ENCODE measurements around the gene HDAC4. TPM values are rescaled to one million over a fixed set of nuclear protein-coding genes. Genes with fewer than 3 reads are reported as not detected.

The HDAC4 gene
- total and polyA plus RNA-seq, 3 donors from 2014 or later: 29.0 to 67.5 (median 58.7) TPM

- TF ChIP-seq POLR2A (IDR thresholded peaks at IDR 0.05) (no peak), CTCF (IDR thresholded peaks at IDR 0.05) (no peak)
- peak overlapping the region in 1 of 2 donors; percentile 3 for H3K27ac ChIP-seq
- 54 to 58% methylated on average over 10 of the region's 10 CpGs for WGBS, 2 donors
- H3K4me3 ChIP-seq: no peak overlapping the region
- intact Hi-C loops (cut with DNase I; ENCODE audit: low total_unique reads): no loop called here
- no peaks in the 10 kb centered on the region for H3K9me3 ChIP-seq
- H3K36me3 ChIP-seq (ENCODE audit: low read depth, missing control alignments): no peaks in the 10 kb centered on the region
- peak; percentile 42 for DNase-seq
- no peaks in the 10 kb centered on the region for H3K27me3 ChIP-seq
- H3K4me1 ChIP-seq: peaks cover 17% of the 10 kb centered on the region
Observed at GRCh38 chr2:238999291-238999741, 401.5 kb downstream of the HDAC4 start.

GRCh38 chr2:238998801-238999200 lies 402.0 kb downstream of the HDAC4 start:
- intact Hi-C loops (cut with DNase I; ENCODE audit: low total_unique reads): no loop called here
- H3K4me1 ChIP-seq: peaks cover 12% of the 10 kb centered on the region
- WGBS, 2 donors: 34 to 47% methylated on average over 6 of the region's 6 CpGs
- no peak for TF ChIP-seq CTCF (IDR thresholded peaks at IDR 0.05)
- TF ChIP-seq POLR2A (IDR thresholded peaks at IDR 0.05): no peak
- H3K27me3 ChIP-seq: no peaks in the 10 kb centered on the region
- no peak overlapping the region for H3K4me3 ChIP-seq
- H3K27ac ChIP-seq: peak overlapping the region in 1 of 2 donors; percentile 3
- H3K36me3 ChIP-seq (ENCODE audit: low read depth, missing control alignments): no peaks in the 10 kb centered on the region
- H3K9me3 ChIP-seq: no peaks in the 10 kb centered on the region
- peak; percentile 36 for DNase-seq

Small RNA genes within 50 kb of the gene (microRNA-seq; reads per million reads assigned to microRNA genes)
- gene MIR2467 (ENCODE audit: borderline number of aligned reads in 2 of 2, borderline replicate concordance in 1 of 2): 0 reads per million in 2 donors
- gene MIR4269 (ENCODE audit: borderline number of aligned reads in 2 of 2, borderline replicate concordance in 1 of 2): 0 reads per million in 2 donors
- gene MIR4440 (ENCODE audit: borderline number of aligned reads in 2 of 2, borderline replicate concordance in 1 of 2): 0 reads per million in 2 donors
- 0 reads per million in 2 donors for gene MIR4441 (ENCODE audit: borderline number of aligned reads in 2 of 2, borderline replicate concordance in 1 of 2)

Small RNA genes within 50 kb of the gene (small RNA-seq; reads per million reads assigned to genes)
- gene MIR2467 (0 to 0.47 reads per million in 2 donors), gene MIR4269 (0 reads per million in 2 donors), gene MIR4440 (0 reads per million in 2 donors), gene MIR4441 (0 reads per million in 2 donors)

Data from testis (tissue), 3 donors.